Liver (tissue), 3 donors: ENCODE measurements around the gene SPEN.

Source experiments
- CTCF ChIP-seq: fragments of 150-350 bp; IDR thresholded peaks from 2 replicates; pipeline ENCODE4 v1.5.1; 2017; ENCODE audit warnings: improper control_type of control experiment, low read depth, low read length; ENCODE audit not compliant: missing input control
- RAD21 ChIP-seq, 2 donors: IDR thresholded peaks; 2 replicates each; pipeline ENCODE4 v1.6.1; 2016; ENCODE audit warnings: antibody characterized with exemption in 2 of 2, mild to moderate bottlenecking in 2 of 2
- donor health status: healthy.
- donor health status: healthy.

GRCh38 chr1:15963968-15964648 lies 116.6 kb downstream of the SPEN start:
- TF ChIP-seq RAD21 (IDR thresholded peaks at IDR 0.05) (no peak), CTCF (no peak)
